Measurements from ENCODE around the gene PPP2R2C.

The PPP2R2C gene

GRCh38 chr4:6446130-6446482 lies 26.3 kb downstream of the PPP2R2C start:
- Histone ChIP-seq H3K9me3 (ENCODE audit: insufficient read depth, low read length, severe bottlenecking) (no peaks in the 10 kb centered on the region), H4K20me1 (ENCODE audit: insufficient read depth, low read length) (peaks cover 8% of the 10 kb centered on the region; the same call in 1 of the 2 replicates), H3K27ac (ENCODE audit: low read length) (no peak overlapping the region), H3K4me2 (ENCODE audit: insufficient read depth, low read length) (no peak overlapping the region), H2AFZ (ENCODE audit: low read depth, low read length) (no peak overlapping the region), H3K4me3 (ENCODE audit: low read depth in 1 of 2, low read length in 2 of 2) (no peak overlapping the region), H3K9ac (ENCODE audit: low read depth, low read length) (no peak overlapping the region), H3K4me1 (ENCODE audit: insufficient read depth, low read length) (no peaks in the 10 kb centered on the region), H3K79me2 (ENCODE audit: insufficient read depth, low read length) (no peaks in the 10 kb centered on the region), H3K27me3 (ENCODE audit: insufficient read depth, low read length, poor library complexity) (no peaks in the 10 kb centered on the region), H3K36me3 (ENCODE audit: insufficient read depth, low read length) (no peaks in the 10 kb centered on the region)
- no peak for DNase-seq
- TF ChIP-seq EZH2 (IDR thresholded peaks at IDR 0.05; ENCODE audit: borderline replicate concordance, low read depth, low read length, severe bottlenecking): no peak
- TF ChIP-seq, protein P1, sequence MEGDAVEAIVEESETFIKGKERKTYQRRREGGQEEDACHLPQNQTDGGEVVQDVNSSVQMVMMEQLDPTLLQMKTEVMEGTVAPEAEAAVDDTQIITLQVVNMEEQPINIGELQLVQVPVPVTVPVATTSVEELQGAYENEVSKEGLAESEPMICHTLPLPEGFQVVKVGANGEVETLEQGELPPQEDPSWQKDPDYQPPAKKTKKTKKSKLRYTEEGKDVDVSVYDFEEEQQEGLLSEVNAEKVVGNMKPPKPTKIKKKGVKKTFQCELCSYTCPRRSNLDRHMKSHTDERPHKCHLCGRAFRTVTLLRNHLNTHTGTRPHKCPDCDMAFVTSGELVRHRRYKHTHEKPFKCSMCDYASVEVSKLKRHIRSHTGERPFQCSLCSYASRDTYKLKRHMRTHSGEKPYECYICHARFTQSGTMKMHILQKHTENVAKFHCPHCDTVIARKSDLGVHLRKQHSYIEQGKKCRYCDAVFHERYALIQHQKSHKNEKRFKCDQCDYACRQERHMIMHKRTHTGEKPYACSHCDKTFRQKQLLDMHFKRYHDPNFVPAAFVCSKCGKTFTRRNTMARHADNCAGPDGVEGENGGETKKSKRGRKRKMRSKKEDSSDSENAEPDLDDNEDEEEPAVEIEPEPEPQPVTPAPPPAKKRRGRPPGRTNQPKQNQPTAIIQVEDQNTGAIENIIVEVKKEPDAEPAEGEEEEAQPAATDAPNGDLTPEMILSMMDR (IDR thresholded peaks at IDR 0.05; ENCODE audit: borderline replicate concordance, extremely low read depth, low read length, poor library complexity, severe bottlenecking): no peak
- ATAC-seq (ENCODE audit: insufficient read depth, low read depth): no peak

- no peaks in the 10 kb centered on the region for H3K9me3 ChIP-seq (ENCODE audit: insufficient read depth, low read length, severe bottlenecking)
- no peak for DNase-seq
- no peak overlapping the region for H3K9ac ChIP-seq (ENCODE audit: low read depth, low read length)
- no peak overlapping the region for H3K27ac ChIP-seq (ENCODE audit: low read length)
- no peaks in the 10 kb centered on the region for H3K36me3 ChIP-seq (ENCODE audit: insufficient read depth, low read length)
- TF ChIP-seq EZH2 (IDR thresholded peaks at IDR 0.05; ENCODE audit: borderline replicate concordance, low read depth, low read length, severe bottlenecking): no peak
- TF ChIP-seq, protein P1 (IDR thresholded peaks at IDR 0.05; ENCODE audit: borderline replicate concordance, extremely low read depth, low read length, poor library complexity, severe bottlenecking): no peak
- H3K79me2 ChIP-seq (ENCODE audit: insufficient read depth, low read length): no peaks in the 10 kb centered on the region
- no peak for ATAC-seq (ENCODE audit: insufficient read depth, low read depth)
- no peak overlapping the region for H3K4me3 ChIP-seq (ENCODE audit: low read depth in 1 of 2, low read length in 2 of 2)
- peaks cover 2% of the 10 kb centered on the region for H3K27me3 ChIP-seq (ENCODE audit: insufficient read depth, low read length, poor library complexity)
- H3K4me2 ChIP-seq (ENCODE audit: insufficient read depth, low read length): no peak overlapping the region
- no peak overlapping the region for H2AFZ ChIP-seq (ENCODE audit: low read depth, low read length)
- H4K20me1 ChIP-seq (ENCODE audit: insufficient read depth, low read length): peaks cover 8% of the 10 kb centered on the region; the same call in 1 of the 2 replicates
- no peaks in the 10 kb centered on the region for H3K4me1 ChIP-seq (ENCODE audit: insufficient read depth, low read length)
Measured at GRCh38 chr4:6445403-6446129, 26.8 kb downstream of the PPP2R2C start.

GRCh38 chr4:6444582-6444981 lies 27.8 kb downstream of the PPP2R2C start:
- no peak overlapping the region for H3K27ac ChIP-seq (ENCODE audit: low read length)
- H3K9ac ChIP-seq (ENCODE audit: low read depth, low read length): no peak overlapping the region
- ATAC-seq (ENCODE audit: insufficient read depth, low read depth): no peak
- H2AFZ ChIP-seq (ENCODE audit: low read depth, low read length): no peak overlapping the region
- H3K27me3 ChIP-seq (ENCODE audit: insufficient read depth, low read length, poor library complexity): peaks cover 2% of the 10 kb centered on the region
- TF ChIP-seq, protein P1 (IDR thresholded peaks at IDR 0.05; ENCODE audit: borderline replicate concordance, extremely low read depth, low read length, poor library complexity, severe bottlenecking): no peak
- TF ChIP-seq EZH2 (IDR thresholded peaks at IDR 0.05; ENCODE audit: borderline replicate concordance, low read depth, low read length, severe bottlenecking): no peak
- no peaks in the 10 kb centered on the region for H3K4me1 ChIP-seq (ENCODE audit: insufficient read depth, low read length)
- H3K79me2 ChIP-seq (ENCODE audit: insufficient read depth, low read length): no peaks in the 10 kb centered on the region
- H3K36me3 ChIP-seq (ENCODE audit: insufficient read depth, low read length): no peaks in the 10 kb centered on the region
- H3K4me3 ChIP-seq (ENCODE audit: low read depth in 1 of 2, low read length in 2 of 2): no peak overlapping the region
- no peak for DNase-seq
- H3K4me2 ChIP-seq (ENCODE audit: insufficient read depth, low read length): no peak overlapping the region
- no peaks in the 10 kb centered on the region for H3K9me3 ChIP-seq (ENCODE audit: insufficient read depth, low read length, severe bottlenecking)
- peaks cover 8% of the 10 kb centered on the region; the same call in 1 of the 2 replicates for H4K20me1 ChIP-seq (ENCODE audit: insufficient read depth, low read length)
